CD14-positive monocyte (primary cell): ENCODE data around the gene SLC25A21. TPM values are rescaled to one million over a fixed set of nuclear protein-coding genes. Genes with fewer than 3 reads are reported as not detected.

Source experiments
- DNase-seq, 3 donors: peaks; one replicate each; pipeline ENCODE4 v3.0.0-alpha.2; 2011 to 2022
- H2AFZ ChIP-seq: 2 replicates; pipeline ENCODE4 v1.6.0; 2012; ENCODE audit warnings: mild to moderate bottlenecking, low read depth, low read length, inconsistent platforms; ENCODE audit not compliant: insufficient read depth, poor library complexity, severe bottlenecking
- H3K27ac ChIP-seq, 2 donors: 1 replicate in 1 of 2; 2 replicates in 1 of 2; pipeline ENCODE4 v1.5.1; 2012 to 2013; ENCODE audit warnings: low read length in 2 of 2, control low read depth in 1 of 2, inconsistent platforms in 1 of 2, low read depth in 1 of 2, mild to moderate bottlenecking in 1 of 2
- H3K27me3 ChIP-seq, 2 donors: one replicate each; pipeline versions ENCODE4 v1.6.0 to v1.6.1; 2011 to 2013; ENCODE audit warnings: low read length in 2 of 2; ENCODE audit not compliant: control insufficient read depth in 2 of 2, insufficient read depth in 2 of 2
- H3K36me3 ChIP-seq, 2 donors: replicated peaks in 1 of 2; 1 replicate in 1 of 2; 2 replicates in 1 of 2; pipeline versions ENCODE4 v1.5.1 to v1.6.1; 2012 to 2013; ENCODE audit warnings: low read length in 2 of 2, control low read depth in 1 of 2, inconsistent platforms in 1 of 2, mild to moderate bottlenecking in 1 of 2; ENCODE audit not compliant: insufficient read depth in 2 of 2, control insufficient read depth in 1 of 2
- H3K4me1 ChIP-seq, 2 donors: 1 replicate in 1 of 2; 2 replicates in 1 of 2; pipeline versions ENCODE4 v1.5.1 to v1.6.1; 2012 to 2013; ENCODE audit warnings: low read length in 2 of 2, control low read depth in 1 of 2, inconsistent platforms in 1 of 2, mild to moderate bottlenecking in 1 of 2, moderate library complexity in 1 of 2; ENCODE audit not compliant: insufficient read depth in 2 of 2, control insufficient read depth in 1 of 2
- H3K4me2 ChIP-seq: replicated peaks from 2 replicates; pipeline ENCODE3; 2012; ENCODE audit warnings: low read length, moderate library complexity, mild to moderate bottlenecking; ENCODE audit not compliant: poor library complexity, severe bottlenecking; ENCODE audit errors: extremely low read depth
- H3K4me3 ChIP-seq, 3 experiments: fragments of 200-600 bp in 1 of 3; sonication (generic) in 1 of 3; replicated peaks in 1 of 3; 1 replicate in 2 of 3; 2 replicates in 1 of 3; pipeline ENCODE4 v1.5.1; 2011 to 2013; ENCODE audit warnings: low read length in 3 of 3, mild to moderate bottlenecking in 3 of 3, control low read depth in 2 of 3, low read depth in 2 of 3, inconsistent platforms in 1 of 3, moderate library complexity in 1 of 3
- H3K79me2 ChIP-seq: 2 replicates; pipeline ENCODE4 v1.6.0; 2012; ENCODE audit warnings: mild to moderate bottlenecking, control low read depth, inconsistent platforms, low read length, moderate library complexity; ENCODE audit not compliant: insufficient read depth
- H3K9ac ChIP-seq: 2 replicates; pipeline ENCODE4 v1.6.0; 2017; ENCODE audit warnings: low read length, mild to moderate bottlenecking; ENCODE audit not compliant: insufficient read depth, poor library complexity, severe bottlenecking
- H3K9me3 ChIP-seq, 2 donors: replicated peaks in 1 of 2; 1 replicate in 1 of 2; 2 replicates in 1 of 2; pipeline versions ENCODE4 v1.5.1 to v1.6.1; 2012 to 2013; ENCODE audit warnings: low read length in 2 of 2, control low read depth in 1 of 2; ENCODE audit not compliant: control insufficient read depth in 1 of 2, insufficient read depth in 1 of 2
- H4K20me1 ChIP-seq: 2 replicates; pipeline ENCODE4 v1.6.0; 2012; ENCODE audit warnings: mild to moderate bottlenecking, low read length, control low read depth, moderate library complexity; ENCODE audit not compliant: insufficient read depth
- H3K27ac Mint-ChIP-seq, 7 donors: one replicate each; pipeline ENCODE4 v1.8.0; 2020; ENCODE audit warnings: mild to moderate bottlenecking in 7 of 7, mixed read lengths in 7 of 7, moderate library complexity in 6 of 7, inconsistent platforms in 2 of 7
- H3K27me3 Mint-ChIP-seq, 3 donors: one replicate each; pipeline ENCODE4 v1.8.0; 2021 to 2022; ENCODE audit warnings: low read depth in 3 of 3, mild to moderate bottlenecking in 3 of 3, mixed read lengths in 3 of 3, moderate library complexity in 3 of 3, inconsistent platforms in 1 of 3
- H3K36me3 Mint-ChIP-seq, 2 donors: one replicate each; pipeline ENCODE4 v1.8.0; 2020; ENCODE audit warnings: mixed read lengths in 2 of 2, inconsistent platforms in 1 of 2, mild to moderate bottlenecking in 1 of 2
- H3K4me1 Mint-ChIP-seq: one replicate; pipeline ENCODE4 v1.8.0; 2020; ENCODE audit warnings: mild to moderate bottlenecking, mixed read lengths
- H3K4me3 Mint-ChIP-seq, 2 donors: one replicate each; pipeline ENCODE4 v1.8.0; 2020; ENCODE audit warnings: mild to moderate bottlenecking in 2 of 2, mixed read lengths in 2 of 2, moderate library complexity in 1 of 2
- H3K9me3 Mint-ChIP-seq, 7 donors: one replicate each; pipeline ENCODE4 v1.8.0; 2020 to 2022; ENCODE audit warnings: mixed read lengths in 7 of 7, mild to moderate bottlenecking in 6 of 7, moderate library complexity in 6 of 7, inconsistent platforms in 2 of 7
- CTCF ChIP-seq: fragments of 200-600 bp; IDR thresholded peaks from one replicate; pipeline ENCODE4 v1.8.0; 2022; ENCODE audit warnings: antibody characterized with exemption, mild to moderate bottlenecking
- WGBS: methylation state at CpG from one replicate; pipeline ENCODE4 v1.1.5; 2013; ENCODE audit warnings: missing lambda C conversion rate; ENCODE audit not compliant: insufficient coverage; 5-methylcytosine and 5-hydroxymethylcytosine counted together
- intact Hi-C, 2 donors: fragments of 100-400 bp; cut with micrococcal nuclease; formaldehyde crosslinking; loops; one replicate each; pipeline versions ENCODE4 v1.15.0 to v1.15.1; 2023
- polyA plus RNA-seq, 3 donors: library from polyadenylated mRNA; depleted of rRNA in 1 of 3; unstranded in 2 of 3; stranded (reverse) in 1 of 3; fragments of 300-500 nt in 2 of 3; fragments of >200 nt in 1 of 3; fragmentation: Illumina TruSeq in 2 of 3; gene quantifications; 1 replicate in 2 of 3; 2 replicates in 1 of 3; pipeline ENCODE4 v1.2.3, GENCODE V29; 2012 to 2021

The SLC25A21 gene
- polyA plus RNA-seq, 3 donors: not detected

- H3K27ac Mint-ChIP-seq: no peak overlapping the region
- H3K27me3 Mint-ChIP-seq: peaks cover 96 to 100% (median 97%) of the 10 kb centered on the region in 3 donors
- TF ChIP-seq CTCF: no peak
- Histone ChIP-seq H4K20me1 (no peaks in the 10 kb centered on the region), H3K4me1 (peaks cover 0 to 7% of the 10 kb centered on the region in 2 donors), H3K27me3 (peaks cover 90 to 99% of the 10 kb centered on the region in 2 donors), H3K79me2 (no peaks in the 10 kb centered on the region), H3K9me3 (peaks cover 29 to 77% of the 10 kb centered on the region in 2 donors), H2AFZ (no peak overlapping the region), H3K4me3 (no peak overlapping the region), H3K9ac (no peak overlapping the region), H3K36me3 (no peaks in the 10 kb centered on the region), H3K4me2 (peak overlapping the region; percentile 15), H3K27ac (no peak overlapping the region)
- H3K36me3 Mint-ChIP-seq: peaks cover 3 to 20% of the 10 kb centered on the region in 2 donors
- 5% methylated on average over 48 of the region's 48 CpGs for WGBS
- H3K4me1 Mint-ChIP-seq: peaks cover 19% of the 10 kb centered on the region
- intact Hi-C loops: no loop called here
- peak overlapping the region; percentile 37 to 70 for H3K4me3 Mint-ChIP-seq
- DNase-seq: no peak
- peaks cover 9 to 59% (median 46%) of the 10 kb centered on the region in 7 donors for H3K9me3 Mint-ChIP-seq
Observed at GRCh38 chr14:36655963-36656686, 516.3 kb downstream of the SLC25A21 start.

DNA sequence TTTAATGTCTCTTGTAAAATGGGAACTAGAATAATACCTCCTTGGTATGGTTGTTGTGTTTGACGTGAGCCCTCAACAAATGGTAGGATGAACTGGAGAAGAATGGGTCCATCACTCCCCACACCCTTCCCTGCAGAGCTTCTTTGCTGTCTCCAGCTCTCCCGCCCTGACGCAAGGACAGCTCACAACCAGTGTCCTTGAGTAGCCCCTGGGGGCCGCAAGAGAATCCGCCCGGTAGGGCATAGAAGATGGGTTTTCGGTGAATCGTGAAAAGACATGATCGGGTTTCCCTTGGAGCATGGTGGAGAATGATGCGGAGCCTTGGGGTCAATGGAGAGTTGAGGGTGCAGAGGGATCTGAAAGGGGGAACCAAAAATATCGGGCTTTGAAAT is 516.8 kb downstream of the SLC25A21 start:
- Mint-ChIP-seq H3K27ac (no peak overlapping the region), H3K4me1 (peaks cover 19% of the 10 kb centered on the region), H3K36me3 (peaks cover 3 to 20% of the 10 kb centered on the region in 2 donors), H3K9me3 (peaks cover 8 to 53% (median 40%) of the 10 kb centered on the region in 7 donors), H3K27me3 (peaks cover 92 to 99% (median 96%) of the 10 kb centered on the region in 3 donors), H3K4me3 (peak overlapping the region; percentile 37 to 70)
- no peak for TF ChIP-seq CTCF
- DNase-seq: no peak
- H3K36me3 ChIP-seq: no peaks in the 10 kb centered on the region
- no peak overlapping the region for H3K4me3 ChIP-seq
- no peaks in the 10 kb centered on the region for H3K79me2 ChIP-seq
- H3K27ac ChIP-seq: no peak overlapping the region
- no peaks in the 10 kb centered on the region for H4K20me1 ChIP-seq
- H3K4me2 ChIP-seq: peak overlapping the region; percentile 15
- no peak overlapping the region for H3K9ac ChIP-seq
- H3K4me1 ChIP-seq: peaks cover 0 to 7% of the 10 kb centered on the region in 2 donors
- 21% methylated on average over 7 of the region's 11 CpGs for WGBS
- peaks cover 90 to 97% of the 10 kb centered on the region in 2 donors for H3K27me3 ChIP-seq
- intact Hi-C loops: no loop called here
- H3K9me3 ChIP-seq: peaks cover 26 to 72% of the 10 kb centered on the region in 2 donors
- H2AFZ ChIP-seq: no peak overlapping the region
